T-helper 1 cell treated with Interleukin-12 subunit alpha and Interleukin-12 subunit beta and Interleukin-4 antibody, amounts not matched to agents 30 μg/mL and 1 μg/mL, for 36 hours (primary cell): Measurements from ENCODE around the gene SUMF1.

Experiments used
- H3K27ac Mint-ChIP-seq: one replicate; pipeline ENCODE4 v1.8.0; 2021; ENCODE audit warnings: mild to moderate bottlenecking, mixed read lengths
- H3K27me3 Mint-ChIP-seq: one replicate; pipeline ENCODE4 v1.8.0; 2021; ENCODE audit warnings: low read depth, mixed read lengths
- H3K36me3 Mint-ChIP-seq: one replicate; pipeline ENCODE4 v1.8.0; 2021; ENCODE audit warnings: low read depth, mixed read lengths
- H3K4me1 Mint-ChIP-seq: one replicate; pipeline ENCODE4 v1.8.0; 2021; ENCODE audit warnings: low read depth, mixed read lengths
- H3K4me3 Mint-ChIP-seq: one replicate; pipeline ENCODE4 v1.8.0; 2021; ENCODE audit warnings: mild to moderate bottlenecking, moderate library complexity, mixed read lengths
- H3K9me3 Mint-ChIP-seq: one replicate; pipeline ENCODE4 v1.8.0; 2021; ENCODE audit warnings: mixed read lengths

Gene SUMF1

GRCh38 chr3:4492208-4493013, 25.3 kb upstream of the SUMF1 start:
- H3K4me3 Mint-ChIP-seq = peak overlapping the region; percentile 93
- H3K36me3 Mint-ChIP-seq = peaks cover 13% of the 10 kb centered on the region
- H3K9me3 Mint-ChIP-seq = no peaks in the 10 kb centered on the region
- H3K27ac Mint-ChIP-seq = peak overlapping the region; percentile 32
- peaks cover 35% of the 10 kb centered on the region for H3K27me3 Mint-ChIP-seq
- H3K4me1 Mint-ChIP-seq = peaks cover 36% of the 10 kb centered on the region

DNA sequence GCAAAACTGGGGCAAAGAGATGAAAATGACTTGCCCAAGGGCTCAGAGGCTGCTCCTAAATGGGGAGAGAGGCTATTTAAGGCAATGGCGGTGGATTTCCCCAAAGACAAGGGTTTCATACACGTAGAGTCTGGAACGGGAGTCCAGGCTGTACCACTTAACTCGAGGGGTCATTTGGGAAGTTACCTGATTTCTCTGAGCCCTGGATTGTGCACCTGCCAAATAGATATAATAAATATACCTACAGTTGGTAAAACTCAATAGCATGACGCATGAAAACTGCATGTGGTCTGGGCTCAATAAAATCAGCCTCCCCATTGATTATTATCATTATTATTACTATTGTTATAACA, 24.8 kb upstream of the SUMF1 start:
- H3K36me3 Mint-ChIP-seq = peaks cover 13% of the 10 kb centered on the region
- H3K4me3 Mint-ChIP-seq = peak overlapping the region; percentile 93
- peaks cover 34% of the 10 kb centered on the region for H3K4me1 Mint-ChIP-seq
- H3K9me3 Mint-ChIP-seq = no peaks in the 10 kb centered on the region
- peaks cover 35% of the 10 kb centered on the region for H3K27me3 Mint-ChIP-seq
- no peak overlapping the region for H3K27ac Mint-ChIP-seq

DNA sequence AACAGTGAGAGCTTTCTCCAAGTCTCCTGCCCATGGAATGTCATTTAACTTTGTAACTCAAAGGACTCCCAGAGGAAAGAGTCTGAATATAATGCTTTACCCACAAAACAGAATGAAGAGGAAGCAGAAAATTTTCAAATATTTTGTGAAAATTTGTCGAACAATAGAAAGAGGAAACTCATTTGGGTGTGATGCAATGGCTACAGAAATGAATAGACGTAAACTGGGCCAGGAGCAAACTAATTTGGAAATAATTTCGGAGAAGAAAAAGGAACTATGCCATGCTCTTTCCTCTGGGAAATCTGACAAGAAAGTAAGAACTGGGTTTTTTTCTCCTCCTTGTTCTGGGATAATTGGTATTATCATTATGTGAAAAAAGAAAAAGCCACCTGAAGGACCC, 11.2 kb upstream of the SUMF1 start:
- H3K9me3 Mint-ChIP-seq = no peaks in the 10 kb centered on the region
- H3K4me3 Mint-ChIP-seq = no peak overlapping the region
- H3K27me3 Mint-ChIP-seq = peaks cover 7% of the 10 kb centered on the region
- H3K4me1 Mint-ChIP-seq = peaks cover 7% of the 10 kb centered on the region
- no peaks in the 10 kb centered on the region for H3K36me3 Mint-ChIP-seq
- no peak overlapping the region for H3K27ac Mint-ChIP-seq

GRCh38 chr3:4476496-4476895, 9.4 kb upstream of the SUMF1 start:
- Mint-ChIP-seq H3K36me3 (no peaks in the 10 kb centered on the region), H3K4me3 (no peak overlapping the region), H3K9me3 (no peaks in the 10 kb centered on the region), H3K27me3 (peaks cover 12% of the 10 kb centered on the region), H3K4me1 (peaks cover 7% of the 10 kb centered on the region), H3K27ac (no peak overlapping the region)

DNA sequence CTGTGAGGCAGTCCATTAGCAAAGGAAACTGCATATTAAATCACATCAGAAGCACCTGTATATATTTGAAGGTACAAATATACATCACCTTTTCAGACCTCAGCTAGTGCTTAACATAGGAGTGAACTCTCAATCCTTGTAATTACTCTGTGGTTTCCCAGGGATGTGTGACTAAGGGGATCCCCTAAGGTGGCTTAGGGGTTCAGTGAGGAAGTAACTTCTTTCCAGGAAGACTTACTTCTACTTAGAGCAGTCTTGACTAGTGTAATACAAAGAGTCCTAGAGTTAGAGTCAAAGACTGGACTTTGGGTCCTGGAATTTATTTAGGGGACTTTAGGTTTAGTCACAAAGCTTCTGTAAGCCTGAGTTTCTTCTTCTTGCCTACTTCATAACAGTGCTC, 8.7 kb upstream of the SUMF1 start:
- no peaks in the 10 kb centered on the region for H3K36me3 Mint-ChIP-seq
- peaks cover 7% of the 10 kb centered on the region for H3K4me1 Mint-ChIP-seq
- no peaks in the 10 kb centered on the region for H3K9me3 Mint-ChIP-seq
- no peak overlapping the region for H3K4me3 Mint-ChIP-seq
- H3K27ac Mint-ChIP-seq = no peak overlapping the region
- H3K27me3 Mint-ChIP-seq = peaks cover 12% of the 10 kb centered on the region

GRCh38 chr3:4474683-4475490, 7.8 kb upstream of the SUMF1 start:
- H3K9me3 Mint-ChIP-seq = no peaks in the 10 kb centered on the region
- peak overlapping the region; percentile 39 for H3K4me3 Mint-ChIP-seq
- peaks cover 10% of the 10 kb centered on the region for H3K27me3 Mint-ChIP-seq
- H3K36me3 Mint-ChIP-seq = no peaks in the 10 kb centered on the region
- peaks cover 7% of the 10 kb centered on the region for H3K4me1 Mint-ChIP-seq
- H3K27ac Mint-ChIP-seq = peak overlapping the region; percentile 54

GRCh38 chr3:4472766-4473165, 5.7 kb upstream of the SUMF1 start:
- Mint-ChIP-seq H3K36me3 (no peaks in the 10 kb centered on the region), H3K4me1 (peaks cover 7% of the 10 kb centered on the region), H3K27ac (no peak overlapping the region), H3K4me3 (no peak overlapping the region), H3K27me3 (peaks cover 9% of the 10 kb centered on the region), H3K9me3 (no peaks in the 10 kb centered on the region)

GRCh38 chr3:4472312-4472711, 5.2 kb upstream of the SUMF1 start:
- H3K4me1 Mint-ChIP-seq = peaks cover 10% of the 10 kb centered on the region
- no peaks in the 10 kb centered on the region for H3K9me3 Mint-ChIP-seq
- H3K36me3 Mint-ChIP-seq = no peaks in the 10 kb centered on the region
- H3K4me3 Mint-ChIP-seq = no peak overlapping the region
- peaks cover 9% of the 10 kb centered on the region for H3K27me3 Mint-ChIP-seq
- H3K27ac Mint-ChIP-seq = no peak overlapping the region

DNA sequence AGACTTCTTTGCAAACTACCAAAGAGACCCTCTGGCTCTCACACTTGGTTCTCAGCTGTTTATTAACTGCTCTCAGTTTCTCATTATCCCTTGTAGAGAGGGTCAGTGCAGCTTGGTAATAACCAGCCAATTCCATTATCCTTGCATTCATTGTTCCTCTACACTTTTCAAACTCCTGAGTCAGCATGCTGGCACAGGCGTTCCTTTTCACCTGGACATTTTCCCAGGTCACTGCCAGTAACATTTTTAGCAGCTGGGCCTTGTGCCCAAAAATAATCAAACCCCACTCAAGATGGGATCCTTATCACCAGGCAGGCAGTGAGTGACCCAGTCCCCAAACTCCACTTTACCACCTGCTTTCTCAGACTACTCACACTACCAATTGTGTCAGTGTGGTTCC, 4.8 kb upstream of the SUMF1 start:
- peaks cover 9% of the 10 kb centered on the region for H3K27me3 Mint-ChIP-seq
- no peaks in the 10 kb centered on the region for H3K9me3 Mint-ChIP-seq
- H3K36me3 Mint-ChIP-seq = no peaks in the 10 kb centered on the region
- no peak overlapping the region for H3K27ac Mint-ChIP-seq
- no peak overlapping the region for H3K4me3 Mint-ChIP-seq
- H3K4me1 Mint-ChIP-seq = peaks cover 13% of the 10 kb centered on the region

GRCh38 chr3:4467522-4467867, 426 bp upstream of the SUMF1 start:
- Mint-ChIP-seq H3K27ac (peak overlapping the region; percentile 80), H3K4me1 (peaks cover 20% of the 10 kb centered on the region), H3K36me3 (no peaks in the 10 kb centered on the region), H3K9me3 (no peaks in the 10 kb centered on the region), H3K27me3 (no peaks in the 10 kb centered on the region), H3K4me3 (peak overlapping the region; percentile 92)

DNA sequence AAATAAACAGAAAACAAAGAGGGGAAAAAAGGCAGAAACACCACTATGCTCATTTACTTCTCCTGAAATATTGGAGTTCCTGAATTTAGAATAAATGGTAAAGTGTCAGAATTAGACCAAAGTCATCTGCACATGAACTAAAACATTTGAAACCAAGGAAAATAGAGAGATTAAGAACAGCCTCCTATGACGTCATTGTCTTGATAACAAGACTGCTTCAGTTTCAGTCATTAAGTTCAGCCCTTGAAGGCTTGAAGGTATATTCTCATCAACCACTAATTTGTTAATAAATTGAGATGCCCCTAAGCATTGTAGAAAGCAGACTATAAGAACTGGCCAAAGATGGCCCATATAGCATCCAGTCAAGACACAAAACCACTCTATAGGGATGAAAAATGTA, 2.5 kb downstream of the SUMF1 start:
- Mint-ChIP-seq H3K36me3 (no peaks in the 10 kb centered on the region), H3K9me3 (no peaks in the 10 kb centered on the region), H3K27me3 (no peaks in the 10 kb centered on the region), H3K4me3 (no peak overlapping the region), H3K27ac (no peak overlapping the region), H3K4me1 (peaks cover 22% of the 10 kb centered on the region)

- H3K4me3 Mint-ChIP-seq = no peak overlapping the region
- peaks cover 21% of the 10 kb centered on the region for H3K4me1 Mint-ChIP-seq
- no peaks in the 10 kb centered on the region for H3K9me3 Mint-ChIP-seq
- no peaks in the 10 kb centered on the region for H3K27me3 Mint-ChIP-seq
- no peaks in the 10 kb centered on the region for H3K36me3 Mint-ChIP-seq
- no peak overlapping the region for H3K27ac Mint-ChIP-seq
Measured at GRCh38 chr3:4462369-4463040, 4.6 kb downstream of the SUMF1 start.

DNA sequence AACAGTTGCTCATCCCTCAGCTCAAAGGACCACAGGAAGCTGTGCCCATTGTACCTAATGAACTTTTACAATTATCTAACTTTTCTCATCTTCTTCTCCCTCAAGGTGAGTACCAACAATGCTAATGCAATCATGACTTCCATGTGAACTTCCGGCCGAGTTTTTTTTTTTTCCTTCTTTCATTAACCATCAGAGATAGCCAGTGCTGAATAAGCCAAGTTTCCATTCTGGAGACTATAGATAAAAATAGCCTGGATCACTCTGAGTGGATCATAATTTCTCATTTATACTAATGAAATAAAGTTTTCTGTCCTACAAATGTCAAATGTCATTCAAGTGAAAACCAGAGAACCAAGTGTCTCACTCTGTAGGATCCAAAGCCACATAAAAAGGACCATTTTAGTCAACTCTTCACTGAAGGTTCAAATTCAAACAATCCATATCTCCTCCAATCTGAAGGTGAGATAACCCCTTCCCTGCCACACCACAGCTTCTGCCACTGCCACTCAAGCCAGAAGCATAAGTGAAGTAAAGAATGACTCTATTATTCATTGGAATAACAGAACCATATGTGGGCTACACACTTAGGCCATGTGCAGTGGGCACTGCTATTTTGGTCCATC, 5.5 kb downstream of the SUMF1 start:
- Mint-ChIP-seq H3K9me3 (no peaks in the 10 kb centered on the region), H3K36me3 (no peaks in the 10 kb centered on the region), H3K27ac (no peak overlapping the region), H3K4me1 (peaks cover 14% of the 10 kb centered on the region), H3K27me3 (no peaks in the 10 kb centered on the region), H3K4me3 (no peak overlapping the region)

GRCh38 chr3:4460334-4460733, 6.7 kb downstream of the SUMF1 start:
- no peaks in the 10 kb centered on the region for H3K27me3 Mint-ChIP-seq
- no peaks in the 10 kb centered on the region for H3K9me3 Mint-ChIP-seq

More at GRCh38 chr3:4460334-4460733, 6.7 kb downstream of the SUMF1 start:
- H3K4me1 Mint-ChIP-seq = peaks cover 5% of the 10 kb centered on the region
- H3K27ac Mint-ChIP-seq = no peak overlapping the region
- no peak overlapping the region for H3K4me3 Mint-ChIP-seq
- no peaks in the 10 kb centered on the region for H3K36me3 Mint-ChIP-seq
